Peyer's patch (tissue), 4 donors: ENCODE measurements around the gene GNG13.

ENCODE experiments used
- CTCF ChIP-seq, 6 experiments: fragments of 450-650 bp in 4 of 6; fragments of 200-600 bp in 2 of 6; sonication (generic) in 1 of 6; IDR thresholded peaks; one replicate each; pipeline ENCODE4 v1.5.1; 2017 to 2019; ENCODE audit warnings: antibody characterized with exemption in 6 of 6, mild to moderate bottlenecking in 3 of 6, moderate library complexity in 1 of 6
- POLR2A ChIP-seq, 2 donors: fragments of 450-650 bp; IDR thresholded peaks; one replicate each; pipeline ENCODE4 v1.5.1; 2017; ENCODE audit warnings: antibody characterized with exemption in 2 of 2, mild to moderate bottlenecking in 2 of 2, moderate library complexity in 2 of 2

- TF ChIP-seq CTCF (IDR thresholded peaks at IDR 0.05) (no peak), POLR2A (IDR thresholded peaks at IDR 0.05) (peak; percentile 82)
Measured at GRCh38 chr16:807347-808084, 7.0 kb upstream of the GNG13 start.
